Measurements from ENCODE around the gene GFRA4.

Gene GFRA4

DNA sequence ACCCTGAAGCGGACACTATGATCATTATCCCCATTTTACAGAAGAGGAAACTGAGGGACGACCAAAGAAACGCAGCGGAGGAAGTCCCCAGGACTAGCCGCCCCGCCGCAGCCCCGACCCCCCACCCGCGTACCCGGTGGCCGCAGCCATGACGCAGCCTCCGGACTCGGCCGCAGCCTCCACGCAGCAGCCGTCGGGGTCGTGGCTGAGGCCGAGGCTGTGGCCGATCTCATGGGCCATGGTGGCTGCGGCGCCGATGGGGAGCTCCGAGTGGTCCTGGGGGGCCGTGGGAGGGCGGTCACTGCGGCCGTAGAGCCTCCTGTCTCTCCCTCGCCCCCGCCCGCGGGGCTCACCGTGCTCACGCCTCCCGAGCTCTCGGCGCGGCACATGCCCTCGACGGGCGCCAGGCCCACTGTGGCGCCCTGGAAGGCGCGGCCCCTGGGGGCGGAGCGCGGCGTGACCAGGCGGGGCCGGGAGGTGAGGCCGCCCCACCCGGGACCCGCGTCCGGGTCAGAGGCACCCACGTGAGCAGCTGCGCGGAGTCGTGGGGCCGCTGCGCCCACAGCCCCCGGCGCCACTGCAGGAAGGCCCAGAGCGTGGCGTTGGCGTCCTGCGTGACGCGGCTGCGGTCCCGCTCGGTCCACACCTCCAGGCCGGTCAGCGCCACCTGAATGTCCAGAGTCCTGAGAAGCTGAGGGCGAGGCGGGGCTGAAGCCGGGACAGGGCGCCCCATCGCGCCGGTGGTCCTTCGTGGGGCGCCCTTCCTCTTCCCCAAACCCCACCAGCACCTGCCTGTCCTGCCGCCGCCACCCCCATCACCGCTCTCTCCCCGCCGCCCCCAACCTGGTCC lies 10.2 kb upstream of the GFRA4 start:
- DNase-seq (ENCODE audit: low spot score): no peak

GRCh38 chr20:3672547-3673171 lies 9.5 kb upstream of the GFRA4 start:
- DNase-seq (ENCODE audit: low spot score): no peak

GRCh38 chr20:3671986-3672546 lies 8.9 kb upstream of the GFRA4 start:
- no peak for DNase-seq (ENCODE audit: low spot score)

DNA sequence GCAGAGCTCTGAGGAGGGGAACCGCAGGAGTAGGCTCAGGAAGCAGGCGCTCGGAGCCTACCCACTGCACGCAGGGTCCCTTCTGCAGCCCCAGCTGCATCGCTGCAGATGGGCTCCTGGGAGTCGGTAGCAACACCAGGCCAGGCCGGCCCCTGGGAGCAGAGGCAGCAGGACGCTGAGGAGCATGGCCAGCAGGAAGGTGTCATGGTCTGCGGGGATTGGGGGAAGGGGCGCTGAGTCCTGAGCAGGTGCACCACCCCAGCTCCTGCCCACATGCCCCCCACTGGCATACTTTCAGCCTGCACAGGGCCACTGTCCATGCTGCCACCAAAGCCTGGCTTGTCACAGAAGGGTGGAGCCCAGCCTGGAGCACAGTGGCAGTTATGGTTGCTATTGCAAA lies 7.7 kb upstream of the GFRA4 start:
- no peak for DNase-seq (ENCODE audit: low spot score)

GRCh38 chr20:3670511-3670910 lies 7.3 kb upstream of the GFRA4 start:
- DNase-seq (ENCODE audit: low spot score): no peak

GRCh38 chr20:3669710-3670367 lies 6.6 kb upstream of the GFRA4 start:
- DNase-seq (ENCODE audit: low spot score): no peak

- DNase-seq (ENCODE audit: low spot score): no peak
Measured at GRCh38 chr20:3667434-3668037, 4.3 kb upstream of the GFRA4 start.

DNA sequence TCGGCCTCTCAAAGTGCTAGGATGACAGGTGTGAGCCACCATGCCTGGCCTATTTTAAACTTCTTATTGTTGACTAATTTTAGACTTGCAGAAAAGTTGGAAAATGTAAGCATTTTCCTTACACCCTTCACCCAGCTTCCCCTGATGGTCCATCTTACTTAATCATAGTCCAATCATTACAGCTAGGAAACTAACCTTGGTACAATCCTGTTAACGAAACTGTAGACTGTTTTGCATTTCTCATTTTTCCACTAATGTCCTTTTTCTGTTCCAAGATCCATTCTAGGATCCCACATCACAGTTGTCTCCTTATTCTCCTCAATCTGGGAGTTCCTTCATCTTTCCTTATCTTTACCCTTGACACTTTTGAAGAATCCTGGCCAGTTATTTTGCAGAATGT lies 659 bp upstream of the GFRA4 start:
- no peak for DNase-seq (ENCODE audit: low spot score)

- DNase-seq (ENCODE audit: low spot score): no peak
Measured at GRCh38 chr20:3661814-3662665, 1.2 kb downstream of the GFRA4 start.

DNA sequence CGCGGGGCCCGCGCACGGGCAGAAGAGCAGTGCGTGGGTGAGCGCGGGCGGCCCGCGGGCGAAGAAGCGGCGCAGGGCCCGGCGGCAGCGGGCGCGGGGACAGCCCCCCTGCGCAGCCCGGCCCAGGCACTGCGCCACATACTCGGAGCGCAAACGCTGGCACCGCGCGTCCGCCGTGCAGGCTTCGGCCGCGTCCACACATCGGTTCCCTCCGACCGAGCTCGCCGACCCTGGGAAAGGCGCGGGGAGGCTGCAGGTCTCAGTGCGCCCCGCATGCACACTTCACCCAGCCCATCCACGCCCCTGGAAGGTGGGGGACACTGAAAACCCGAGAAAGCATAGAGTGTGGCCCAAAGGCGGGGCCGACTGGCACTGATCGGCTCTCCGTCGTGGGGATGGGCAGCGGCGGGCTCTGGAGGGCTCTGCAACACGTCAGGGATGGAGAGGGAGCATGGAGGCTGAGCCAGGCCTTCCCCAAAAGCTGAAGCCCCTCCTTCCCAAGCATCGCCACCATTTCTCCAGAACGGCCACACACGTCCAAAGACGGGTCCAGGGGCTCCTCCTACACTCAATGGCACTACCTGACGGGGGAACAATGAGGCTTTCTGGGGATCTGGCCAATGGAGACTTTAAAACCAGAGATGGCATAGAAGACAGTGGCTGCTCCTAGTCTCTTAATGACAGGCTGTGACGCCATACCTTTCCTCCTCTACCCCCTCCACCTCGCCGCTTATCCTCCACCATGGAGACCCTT lies 2.0 kb downstream of the GFRA4 start:
- DNase-seq (ENCODE audit: low spot score): no peak

DNA sequence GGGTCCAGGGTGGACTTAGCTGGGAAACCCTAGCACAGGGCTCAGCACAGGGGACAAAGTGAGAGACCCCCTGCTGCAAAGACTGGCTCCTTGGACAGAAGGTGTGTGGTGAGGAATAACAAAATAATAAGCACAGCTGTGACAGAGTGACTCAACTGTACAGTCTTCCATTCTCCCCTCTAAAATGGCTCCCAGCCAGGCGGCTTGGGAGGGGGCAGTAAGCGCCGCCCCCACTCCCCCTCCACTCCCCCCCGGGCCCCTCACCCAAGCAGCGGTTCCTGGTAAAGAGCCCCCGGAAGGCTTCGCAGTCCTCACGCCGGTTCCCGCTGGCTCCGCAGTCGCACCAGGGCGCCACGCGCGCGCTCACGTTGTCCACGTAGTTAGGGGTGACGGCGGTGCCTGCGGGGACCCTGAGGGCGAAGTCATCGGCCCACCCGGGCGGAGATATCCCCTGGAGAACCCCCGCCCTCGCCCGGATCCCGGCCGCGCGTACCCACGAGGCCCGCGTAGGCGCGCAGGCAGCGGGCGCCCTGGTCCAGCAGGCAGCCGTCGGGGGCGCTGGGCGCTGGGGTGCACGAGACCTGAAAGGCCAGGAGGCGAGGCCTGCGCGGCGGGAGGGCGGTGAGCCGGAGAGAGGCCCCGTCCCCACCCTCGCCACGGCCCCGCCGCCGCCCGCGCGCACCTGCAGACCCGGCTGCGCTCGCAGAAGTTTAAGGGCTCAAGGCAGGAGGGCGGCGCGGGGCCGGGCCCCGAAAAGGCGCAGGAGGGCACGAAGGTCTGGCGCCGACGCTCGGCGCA lies 2.7 kb downstream of the GFRA4 start:
- DNase-seq (ENCODE audit: low spot score): no peak

- DNase-seq (ENCODE audit: low spot score): no peak
Measured at GRCh38 chr20:3659492-3660261, 3.5 kb downstream of the GFRA4 start.

DNA sequence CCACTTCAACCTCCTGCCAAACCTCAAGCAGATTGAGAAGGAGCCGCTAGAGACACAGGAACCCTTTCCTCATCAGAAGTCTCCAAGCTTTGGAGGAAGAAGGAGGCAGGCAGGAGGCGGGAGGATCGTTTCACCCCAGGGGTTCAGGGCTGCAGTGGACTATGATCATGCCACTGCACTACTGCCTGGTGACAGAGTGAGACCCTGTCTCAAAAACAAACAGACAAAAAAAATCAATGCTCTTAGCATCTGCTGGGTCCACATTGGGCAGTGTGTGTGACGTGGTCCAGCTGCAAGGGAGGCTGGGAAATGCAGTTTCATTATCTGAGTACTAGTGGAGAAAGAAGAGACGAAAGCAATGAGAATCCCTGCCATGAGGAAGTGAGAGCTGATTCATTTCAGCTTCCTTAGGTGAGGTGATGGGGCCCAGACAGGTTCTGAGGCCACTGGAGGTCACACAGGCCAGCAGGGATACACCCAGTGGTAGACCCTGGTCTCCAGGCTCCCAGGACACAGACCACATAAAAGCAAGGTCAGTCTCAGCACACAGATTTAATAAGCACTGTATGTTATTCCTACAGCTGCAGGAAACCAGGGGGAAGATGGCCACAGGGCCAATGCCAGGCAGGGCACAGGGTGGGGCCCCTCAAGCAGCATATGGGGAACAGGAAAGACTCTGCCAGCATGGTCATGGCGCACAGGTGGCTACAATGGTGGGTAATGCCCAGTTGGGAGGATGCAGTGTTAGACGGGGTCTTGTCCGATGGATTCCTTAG lies 4.3 kb downstream of the GFRA4 start:
- DNase-seq (ENCODE audit: low spot score): no peak

DNA sequence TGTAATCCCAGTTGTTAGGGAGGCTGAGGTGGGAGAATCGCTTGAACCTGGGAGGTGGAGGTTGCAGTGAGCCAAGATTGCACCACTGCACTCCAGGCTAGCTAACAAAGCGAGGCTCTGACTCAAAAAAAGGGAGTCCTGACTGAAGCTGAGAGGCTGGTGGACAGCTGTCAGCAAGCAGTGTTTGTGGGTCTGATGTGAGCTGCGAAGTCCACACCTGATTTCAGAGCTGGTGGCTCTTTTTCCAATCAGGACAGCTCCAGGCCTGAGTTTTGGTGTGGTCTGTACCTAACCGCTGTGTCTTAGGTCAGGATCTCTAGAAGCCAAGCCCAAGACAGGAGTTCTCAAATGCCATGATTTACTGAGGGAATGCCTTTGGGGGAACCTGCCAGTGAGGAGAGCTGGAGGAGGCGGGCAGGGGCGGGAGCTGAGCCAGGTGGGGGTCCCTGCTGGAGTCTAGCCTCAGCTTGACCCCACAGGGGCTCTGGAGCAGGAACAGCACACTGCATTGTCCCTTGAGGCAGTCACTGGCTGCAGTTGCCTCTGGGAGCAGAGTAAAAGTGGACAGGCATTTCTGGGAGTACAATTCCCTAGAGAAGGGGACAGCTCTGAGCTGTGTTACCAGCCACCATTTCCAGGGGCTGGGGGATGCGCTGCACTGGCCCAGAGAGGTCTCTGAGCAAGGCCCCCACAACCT lies 5.0 kb downstream of the GFRA4 start:
- DNase-seq (ENCODE audit: low spot score): no peak

DNA sequence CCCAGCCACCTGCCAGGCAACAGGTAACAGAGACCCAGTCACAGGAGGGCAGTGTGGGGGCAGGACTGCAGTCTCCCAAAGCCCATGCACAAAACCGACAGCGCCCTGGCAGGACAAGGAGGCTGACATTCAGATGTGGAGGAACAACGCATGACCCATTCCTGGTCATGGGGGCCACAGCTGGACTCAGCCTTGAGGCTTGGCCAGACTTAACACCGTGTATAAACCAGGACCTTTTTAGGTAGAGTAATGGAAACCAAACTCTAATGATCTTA lies 8.1 kb downstream of the GFRA4 start:
- no peak for DNase-seq (ENCODE audit: low spot score)

DNA sequence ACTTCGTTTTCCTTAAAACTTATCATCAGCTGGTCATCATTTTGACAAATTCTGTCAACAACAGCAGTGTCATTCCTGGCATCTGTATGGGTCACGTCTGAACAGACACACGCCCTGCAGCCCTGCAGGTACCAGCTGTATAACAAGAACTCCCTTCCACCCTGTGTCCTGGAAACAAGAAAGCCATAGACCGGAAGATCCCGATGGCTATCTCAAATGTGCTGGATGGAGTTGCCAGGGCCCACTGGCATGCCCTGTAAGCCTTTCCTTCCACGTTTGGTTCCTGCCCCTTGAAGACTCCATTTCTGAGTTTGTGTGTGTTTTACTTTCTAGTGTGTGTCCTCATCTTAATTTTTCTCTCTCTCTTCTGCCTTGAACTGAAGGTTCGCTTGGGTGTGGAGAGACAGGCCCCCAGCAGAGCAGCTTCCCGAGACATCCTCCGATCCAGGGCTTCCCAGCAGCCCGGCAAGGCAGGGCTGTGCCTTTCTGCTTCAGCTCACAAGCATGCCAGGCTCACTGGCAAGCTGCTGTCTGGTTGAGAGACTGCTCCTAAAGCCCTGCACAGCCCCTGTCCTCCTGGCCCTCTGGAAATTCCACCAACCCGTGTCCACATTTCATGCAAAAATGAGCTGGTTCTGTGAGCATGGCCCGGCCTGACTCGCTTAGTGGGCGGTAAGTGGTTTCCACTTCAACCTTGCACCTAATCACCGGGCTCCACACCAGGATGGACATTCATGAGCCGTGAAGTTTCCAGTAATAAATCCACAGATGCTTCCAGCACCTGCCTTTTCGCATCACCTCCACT lies 8.7 kb downstream of the GFRA4 start:
- DNase-seq (ENCODE audit: low spot score): no peak

DNA sequence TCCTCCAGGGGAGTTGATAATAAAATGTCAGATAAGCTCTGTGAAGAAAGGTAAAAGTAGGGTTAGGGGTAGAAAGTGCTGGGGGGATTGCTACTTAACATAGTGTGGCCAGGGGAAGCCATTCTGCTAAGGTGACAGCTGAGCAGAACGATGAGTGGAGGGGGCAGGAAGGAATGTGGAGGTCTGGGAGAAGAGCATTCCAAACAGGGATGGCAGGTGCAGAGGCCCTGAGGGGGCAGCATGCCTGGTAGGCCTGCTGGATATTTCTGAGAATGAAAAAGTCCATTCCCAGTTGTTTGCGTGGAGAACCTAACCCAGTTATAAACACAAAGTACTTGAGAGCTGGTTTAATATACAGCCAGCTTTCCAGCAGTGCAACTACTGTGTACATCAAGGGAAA lies 9.3 kb downstream of the GFRA4 start:
- DNase-seq (ENCODE audit: low spot score): no peak
